HEK293 (cell line): ENCODE measurements around the gene KIAA1191.
A peak's percentile ranks its signal among the peaks of the same experiment; 100 is the strongest.

Experiments used
- FEZF1 ChIP-seq: fragments of 450-650 bp; formaldehyde crosslinking; IDR thresholded peaks from 2 replicates; pipeline ENCODE4 v1.5.1; 2016; ENCODE audit warnings: missing biosample characterization, missing genetic modification characterization
- GLIS2 ChIP-seq: fragments of 450-650 bp; formaldehyde crosslinking; IDR thresholded peaks from 2 replicates; pipeline ENCODE4 v1.5.1; 2016; ENCODE audit warnings: missing biosample characterization, missing genetic modification characterization
- IKZF3 ChIP-seq: fragments of 450-650 bp; IDR thresholded peaks from 2 replicates; pipeline ENCODE4 v1.5.0; 2018; ENCODE audit warnings: missing biosample characterization, mild to moderate bottlenecking, missing genetic modification characterization, moderate library complexity
- KLF16 ChIP-seq: fragments of 450-650 bp; formaldehyde crosslinking; IDR thresholded peaks from 2 replicates; pipeline ENCODE4 v1.5.1; 2017; ENCODE audit warnings: missing biosample characterization, missing genetic modification characterization
- KLF8 ChIP-seq: fragments of 450-650 bp; formaldehyde crosslinking; IDR thresholded peaks from 2 replicates; pipeline ENCODE4 v1.5.1; 2016; ENCODE audit warnings: missing biosample characterization, missing genetic modification characterization
- SCRT2 ChIP-seq: fragments of 450-650 bp; formaldehyde crosslinking; IDR thresholded peaks from 2 replicates; pipeline ENCODE4 v1.5.1; 2016; ENCODE audit warnings: missing biosample characterization, missing genetic modification characterization
- TCF7L2 ChIP-seq: IDR thresholded peaks from 2 replicates; pipeline ENCODE4 v1.6.1; 2011; ENCODE audit warnings: low read depth, mild to moderate bottlenecking, inconsistent platforms, low read length, moderate library complexity, borderline replicate concordance
- ZBTB17 ChIP-seq: fragments of 450-650 bp; formaldehyde crosslinking; IDR thresholded peaks from 2 replicates; pipeline ENCODE4 v1.5.1; 2016; ENCODE audit warnings: missing biosample characterization, missing genetic modification characterization
- ZFP41 ChIP-seq: fragments of 450-650 bp; formaldehyde crosslinking; IDR thresholded peaks from 2 replicates; pipeline ENCODE4 v1.5.1; 2016; ENCODE audit warnings: missing biosample characterization, missing genetic modification characterization, borderline replicate concordance
- ZNF239 ChIP-seq: fragments of 450-650 bp; formaldehyde crosslinking; IDR thresholded peaks from 2 replicates; pipeline ENCODE4 v1.5.1; 2016; ENCODE audit warnings: missing biosample characterization, missing genetic modification characterization
- ZNF248 ChIP-seq: fragments of 450-650 bp; formaldehyde crosslinking; IDR thresholded peaks from 2 replicates; pipeline ENCODE4 v1.5.1; 2017; ENCODE audit warnings: missing biosample characterization, missing genetic modification characterization
- ZNF335 ChIP-seq: fragments of 450-650 bp; formaldehyde crosslinking; conservative IDR thresholded peaks from 2 replicates; pipeline ENCODE4 v1.5.1; 2016; ENCODE audit warnings: missing biosample characterization, missing genetic modification characterization
- ZNF391 ChIP-seq: fragments of 450-650 bp; formaldehyde crosslinking; IDR thresholded peaks from 2 replicates; pipeline ENCODE4 v1.5.1; 2016; ENCODE audit warnings: low read depth, missing biosample characterization, missing genetic modification characterization, borderline replicate concordance
- ZNF394 ChIP-seq: fragments of 450-650 bp; formaldehyde crosslinking; IDR thresholded peaks from 2 replicates; pipeline ENCODE4 v1.5.1; 2016; ENCODE audit warnings: missing biosample characterization, missing genetic modification characterization, mild to moderate bottlenecking, moderate library complexity, borderline replicate concordance
- ZNF548 ChIP-seq: fragments of 450-650 bp; formaldehyde crosslinking; IDR thresholded peaks from 2 replicates; pipeline ENCODE4 v1.5.1; 2016; ENCODE audit warnings: missing biosample characterization, missing genetic modification characterization
- ZNF585B ChIP-seq: fragments of 450-650 bp; formaldehyde crosslinking; IDR thresholded peaks from 2 replicates; pipeline ENCODE4 v1.5.1; 2016; ENCODE audit warnings: missing biosample characterization, missing genetic modification characterization
- ZNF596 ChIP-seq: fragments of 450-650 bp; IDR thresholded peaks from 2 replicates; pipeline ENCODE4 v1.5.0; 2018; ENCODE audit warnings: missing biosample characterization, mild to moderate bottlenecking, missing genetic modification characterization, moderate library complexity
- ZNF677 ChIP-seq: fragments of 450-650 bp; IDR thresholded peaks from 2 replicates; pipeline ENCODE4 v1.5.0; 2018; ENCODE audit warnings: missing biosample characterization, mild to moderate bottlenecking, missing genetic modification characterization, moderate library complexity
- ZNF777 ChIP-seq: fragments of 450-650 bp; formaldehyde crosslinking; IDR thresholded peaks from 2 replicates; pipeline ENCODE4 v1.5.1; 2017; ENCODE audit warnings: missing biosample characterization, missing genetic modification characterization, borderline replicate concordance
- ZNF785 ChIP-seq: fragments of 450-650 bp; formaldehyde crosslinking; IDR thresholded peaks from 2 replicates; pipeline ENCODE4 v1.5.1; 2016; ENCODE audit warnings: missing biosample characterization, missing genetic modification characterization
- ZNF830 ChIP-seq: fragments of 450-650 bp; IDR thresholded peaks from 2 replicates; pipeline ENCODE4 v1.5.0; 2018; ENCODE audit warnings: missing biosample characterization, missing genetic modification characterization, low read depth, mild to moderate bottlenecking, moderate library complexity
- ZNF837 ChIP-seq: fragments of 450-650 bp; formaldehyde crosslinking; IDR thresholded peaks from 2 replicates; pipeline ENCODE4 v1.5.1; 2016; ENCODE audit warnings: missing biosample characterization, missing genetic modification characterization
- ZSCAN30 ChIP-seq: fragments of 450-650 bp; IDR thresholded peaks from 2 replicates; pipeline ENCODE4 v1.5.1; 2018; ENCODE audit warnings: missing biosample characterization, mild to moderate bottlenecking, missing genetic modification characterization, moderate library complexity
- TF ChIP-seq, protein P1 (sequence below): fragments of 450-650 bp; formaldehyde crosslinking; IDR thresholded peaks from 2 replicates; pipeline ENCODE4 v1.5.1; 2017; ENCODE audit warnings: missing biosample characterization, mild to moderate bottlenecking, missing genetic modification characterization, moderate library complexity
- TF ChIP-seq, protein P2 (sequence below): fragments of 450-650 bp; formaldehyde crosslinking; IDR thresholded peaks from 2 replicates; pipeline ENCODE4 v1.5.1; 2016; ENCODE audit warnings: missing biosample characterization, missing genetic modification characterization
- TF ChIP-seq, protein P3 (sequence below): fragments of 450-650 bp; formaldehyde crosslinking; IDR thresholded peaks from 2 replicates; pipeline ENCODE4 v1.5.1; 2016; ENCODE audit warnings: missing biosample characterization, missing genetic modification characterization, borderline replicate concordance

KIAA1191 gene

DNA sequence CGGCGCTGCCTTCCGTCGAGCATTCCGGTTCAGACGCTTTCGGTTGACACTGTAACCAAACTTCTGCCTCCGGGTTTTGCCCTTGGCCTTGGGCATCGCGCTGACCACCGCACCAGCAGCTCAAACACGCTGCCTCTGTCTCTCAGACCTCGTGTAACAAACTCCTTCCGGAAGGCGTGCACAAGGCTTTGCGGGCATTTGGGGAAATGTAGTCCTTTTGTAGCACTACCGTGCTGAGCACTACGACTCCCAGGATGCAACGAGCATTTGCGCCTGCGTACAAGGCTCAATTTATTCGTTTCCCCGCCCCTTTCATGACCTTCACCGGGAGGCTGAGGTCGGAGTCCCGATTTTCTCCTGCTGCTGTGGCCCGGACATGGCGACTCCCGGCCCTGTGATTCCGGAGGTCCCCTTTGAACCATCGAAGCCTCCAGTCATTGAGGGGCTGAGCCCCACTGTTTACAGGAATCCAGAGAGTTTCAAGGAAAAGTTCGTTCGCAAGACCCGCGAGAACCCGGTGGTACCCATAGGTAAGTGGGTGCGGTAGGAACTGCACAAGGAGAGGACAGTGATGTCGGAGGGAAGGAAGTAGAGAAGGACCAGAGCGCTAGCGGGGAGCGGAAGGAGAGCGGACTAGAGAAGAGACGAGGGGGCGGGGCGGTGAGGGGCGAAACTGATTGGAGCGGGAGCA, 27.0 kb upstream of the KIAA1191 start, which contains the start of the genes HIGD2A and NOP16 (continued):
- peak; percentile 40; the same call in 1 of the 2 replicates for TF ChIP-seq FEZF1 (tag by site-specific recombination)
- peak; percentile 99 for TF ChIP-seq ZNF335 (tag by site-specific recombination)
- TF ChIP-seq, protein P1, sequence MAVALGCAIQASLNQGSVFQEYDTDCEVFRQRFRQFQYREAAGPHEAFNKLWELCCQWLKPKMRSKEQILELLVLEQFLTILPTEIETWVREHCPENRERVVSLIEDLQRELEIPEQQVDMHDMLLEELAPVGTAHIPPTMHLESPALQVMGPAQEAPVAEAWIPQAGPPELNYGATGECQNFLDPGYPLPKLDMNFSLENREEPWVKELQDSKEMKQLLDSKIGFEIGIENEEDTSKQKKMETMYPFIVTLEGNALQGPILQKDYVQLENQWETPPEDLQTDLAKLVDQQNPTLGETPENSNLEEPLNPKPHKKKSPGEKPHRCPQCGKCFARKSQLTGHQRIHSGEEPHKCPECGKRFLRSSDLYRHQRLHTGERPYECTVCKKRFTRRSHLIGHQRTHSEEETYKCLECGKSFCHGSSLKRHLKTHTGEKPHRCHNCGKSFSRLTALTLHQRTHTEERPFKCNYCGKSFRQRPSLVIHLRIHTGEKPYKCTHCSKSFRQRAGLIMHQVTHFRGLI, result peak; percentile 43; the same call in 1 of the 2 replicates
- TF ChIP-seq KLF16 (tag by site-specific recombination), result peak; percentile 99
- 0 out of 2 replicates have a peak, but pooled peaks have one; percentile 57 for TF ChIP-seq ZNF777 (tag by site-specific recombination)
- TF ChIP-seq KLF8 (tag by site-specific recombination), result peak; percentile 99
- peak; percentile 81 for TF ChIP-seq GLIS2 (tag by site-specific recombination)
- no peak for TF ChIP-seq ZNF830
- TF ChIP-seq ZNF394 (tag by site-specific recombination), result peak; percentile 91
- peak; percentile 66; the same call in 1 of the 2 replicates for TF ChIP-seq ZNF785 (tag by site-specific recombination)
- no peak for TF ChIP-seq ZNF596
- TF ChIP-seq, protein P2, sequence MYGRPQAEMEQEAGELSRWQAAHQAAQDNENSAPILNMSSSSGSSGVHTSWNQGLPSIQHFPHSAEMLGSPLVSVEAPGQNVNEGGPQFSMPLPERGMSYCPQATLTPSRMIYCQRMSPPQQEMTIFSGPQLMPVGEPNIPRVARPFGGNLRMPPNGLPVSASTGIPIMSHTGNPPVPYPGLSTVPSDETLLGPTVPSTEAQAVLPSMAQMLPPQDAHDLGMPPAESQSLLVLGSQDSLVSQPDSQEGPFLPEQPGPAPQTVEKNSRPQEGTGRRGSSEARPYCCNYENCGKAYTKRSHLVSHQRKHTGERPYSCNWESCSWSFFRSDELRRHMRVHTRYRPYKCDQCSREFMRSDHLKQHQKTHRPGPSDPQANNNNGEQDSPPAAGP (tag by site-specific recombination), result peak; percentile 99
- TF ChIP-seq, protein P3, sequence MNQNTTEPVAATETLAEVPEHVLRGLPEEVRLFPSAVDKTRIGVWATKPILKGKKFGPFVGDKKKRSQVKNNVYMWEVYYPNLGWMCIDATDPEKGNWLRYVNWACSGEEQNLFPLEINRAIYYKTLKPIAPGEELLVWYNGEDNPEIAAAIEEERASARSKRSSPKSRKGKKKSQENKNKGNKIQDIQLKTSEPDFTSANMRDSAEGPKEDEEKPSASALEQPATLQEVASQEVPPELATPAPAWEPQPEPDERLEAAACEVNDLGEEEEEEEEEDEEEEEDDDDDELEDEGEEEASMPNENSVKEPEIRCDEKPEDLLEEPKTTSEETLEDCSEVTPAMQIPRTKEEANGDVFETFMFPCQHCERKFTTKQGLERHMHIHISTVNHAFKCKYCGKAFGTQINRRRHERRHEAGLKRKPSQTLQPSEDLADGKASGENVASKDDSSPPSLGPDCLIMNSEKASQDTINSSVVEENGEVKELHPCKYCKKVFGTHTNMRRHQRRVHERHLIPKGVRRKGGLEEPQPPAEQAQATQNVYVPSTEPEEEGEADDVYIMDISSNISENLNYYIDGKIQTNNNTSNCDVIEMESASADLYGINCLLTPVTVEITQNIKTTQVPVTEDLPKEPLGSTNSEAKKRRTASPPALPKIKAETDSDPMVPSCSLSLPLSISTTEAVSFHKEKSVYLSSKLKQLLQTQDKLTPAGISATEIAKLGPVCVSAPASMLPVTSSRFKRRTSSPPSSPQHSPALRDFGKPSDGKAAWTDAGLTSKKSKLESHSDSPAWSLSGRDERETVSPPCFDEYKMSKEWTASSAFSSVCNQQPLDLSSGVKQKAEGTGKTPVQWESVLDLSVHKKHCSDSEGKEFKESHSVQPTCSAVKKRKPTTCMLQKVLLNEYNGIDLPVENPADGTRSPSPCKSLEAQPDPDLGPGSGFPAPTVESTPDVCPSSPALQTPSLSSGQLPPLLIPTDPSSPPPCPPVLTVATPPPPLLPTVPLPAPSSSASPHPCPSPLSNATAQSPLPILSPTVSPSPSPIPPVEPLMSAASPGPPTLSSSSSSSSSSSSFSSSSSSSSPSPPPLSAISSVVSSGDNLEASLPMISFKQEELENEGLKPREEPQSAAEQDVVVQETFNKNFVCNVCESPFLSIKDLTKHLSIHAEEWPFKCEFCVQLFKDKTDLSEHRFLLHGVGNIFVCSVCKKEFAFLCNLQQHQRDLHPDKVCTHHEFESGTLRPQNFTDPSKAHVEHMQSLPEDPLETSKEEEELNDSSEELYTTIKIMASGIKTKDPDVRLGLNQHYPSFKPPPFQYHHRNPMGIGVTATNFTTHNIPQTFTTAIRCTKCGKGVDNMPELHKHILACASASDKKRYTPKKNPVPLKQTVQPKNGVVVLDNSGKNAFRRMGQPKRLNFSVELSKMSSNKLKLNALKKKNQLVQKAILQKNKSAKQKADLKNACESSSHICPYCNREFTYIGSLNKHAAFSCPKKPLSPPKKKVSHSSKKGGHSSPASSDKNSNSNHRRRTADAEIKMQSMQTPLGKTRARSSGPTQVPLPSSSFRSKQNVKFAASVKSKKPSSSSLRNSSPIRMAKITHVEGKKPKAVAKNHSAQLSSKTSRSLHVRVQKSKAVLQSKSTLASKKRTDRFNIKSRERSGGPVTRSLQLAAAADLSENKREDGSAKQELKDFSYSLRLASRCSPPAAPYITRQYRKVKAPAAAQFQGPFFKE, result no peak
- no peak for TF ChIP-seq TCF7L2
- peak; percentile 98 for TF ChIP-seq ZNF391 (tag by site-specific recombination)
- TF ChIP-seq ZNF239 (tag by site-specific recombination), result peak; percentile 76; the same call in 1 of the 2 replicates
- TF ChIP-seq ZNF585B (tag by site-specific recombination), result no peak
- TF ChIP-seq ZNF548 (tag by site-specific recombination), result no peak
- peak; percentile 59 for TF ChIP-seq SCRT2 (tag by site-specific recombination)
- TF ChIP-seq ZNF837 (tag by site-specific recombination), result no peak
- TF ChIP-seq ZBTB17 (tag by site-specific recombination), result peak; percentile 99
- no peak for TF ChIP-seq ZNF248 (tag by site-specific recombination)
- TF ChIP-seq ZSCAN30 (tag by site-specific recombination), result peak; percentile 89
- TF ChIP-seq IKZF3 (tag by site-specific recombination), result no peak
- TF ChIP-seq ZNF677 (tag by site-specific recombination), result no peak
- no peak for TF ChIP-seq ZFP41
